CD4-positive, alpha-beta T cell treated with Interleukin-1 beta for 1 hour (primary cell): ENCODE data around the gene HSPG2.
"Not testable (repeated sequence)": the region's sequence is repeated elsewhere in the genome, so short reads cannot be mapped to it uniquely, and the experiment has no call there.

Source experiments
- DNase-seq, 2 donors: peaks; one replicate each; pipeline ENCODE4 v3.0.0-alpha.2; 2020 to 2022

Gene HSPG2

GRCh38 chr1:21911205-21912001 is 25.7 kb downstream of the HSPG2 start:
- no peak for DNase-seq

DNA sequence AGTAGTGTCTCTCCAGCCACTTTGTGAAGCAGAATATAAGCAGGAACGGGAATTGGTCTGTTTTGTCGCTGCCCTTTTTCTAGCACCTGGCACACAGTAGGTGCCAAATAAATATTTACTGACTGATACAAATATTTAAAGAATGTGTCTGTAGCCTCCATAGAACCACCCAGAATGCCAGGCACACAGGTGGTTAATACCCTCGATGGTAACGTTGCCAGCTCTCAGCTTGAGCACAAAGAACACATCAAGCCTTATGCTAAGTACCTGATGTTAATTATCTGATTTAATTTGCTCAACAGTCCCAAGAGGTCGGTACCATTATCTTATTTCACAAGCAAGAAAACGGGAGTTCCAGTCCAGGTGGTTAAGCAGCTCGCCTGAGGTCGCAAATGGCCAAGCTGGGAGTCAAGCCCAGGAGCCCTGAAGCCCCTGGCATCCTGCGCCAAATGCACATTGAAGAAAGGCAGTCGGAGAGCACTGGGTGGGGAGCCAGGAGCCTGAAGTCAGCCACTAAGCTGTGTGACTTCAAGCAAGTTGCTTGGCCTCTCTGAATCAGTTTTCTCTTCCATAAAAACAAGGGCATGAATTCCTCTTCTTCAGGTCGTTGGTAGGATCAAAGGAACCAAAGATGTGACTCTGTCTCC is 26.4 kb downstream of the HSPG2 start:
- no peak for DNase-seq

- peak in 1 of 2 donors; percentile 8 for DNase-seq
Observed at GRCh38 chr1:21909787-21910503, 27.2 kb downstream of the HSPG2 start.

GRCh38 chr1:21909286-21909759 is 27.8 kb downstream of the HSPG2 start:
- DNase-seq = no peak

GRCh38 chr1:21907737-21908534 is 29.2 kb downstream of the HSPG2 start:
- DNase-seq = not testable (repeated sequence)

GRCh38 chr1:21907079-21907418 is 30.1 kb downstream of the HSPG2 start:
- DNase-seq = no peak

DNA sequence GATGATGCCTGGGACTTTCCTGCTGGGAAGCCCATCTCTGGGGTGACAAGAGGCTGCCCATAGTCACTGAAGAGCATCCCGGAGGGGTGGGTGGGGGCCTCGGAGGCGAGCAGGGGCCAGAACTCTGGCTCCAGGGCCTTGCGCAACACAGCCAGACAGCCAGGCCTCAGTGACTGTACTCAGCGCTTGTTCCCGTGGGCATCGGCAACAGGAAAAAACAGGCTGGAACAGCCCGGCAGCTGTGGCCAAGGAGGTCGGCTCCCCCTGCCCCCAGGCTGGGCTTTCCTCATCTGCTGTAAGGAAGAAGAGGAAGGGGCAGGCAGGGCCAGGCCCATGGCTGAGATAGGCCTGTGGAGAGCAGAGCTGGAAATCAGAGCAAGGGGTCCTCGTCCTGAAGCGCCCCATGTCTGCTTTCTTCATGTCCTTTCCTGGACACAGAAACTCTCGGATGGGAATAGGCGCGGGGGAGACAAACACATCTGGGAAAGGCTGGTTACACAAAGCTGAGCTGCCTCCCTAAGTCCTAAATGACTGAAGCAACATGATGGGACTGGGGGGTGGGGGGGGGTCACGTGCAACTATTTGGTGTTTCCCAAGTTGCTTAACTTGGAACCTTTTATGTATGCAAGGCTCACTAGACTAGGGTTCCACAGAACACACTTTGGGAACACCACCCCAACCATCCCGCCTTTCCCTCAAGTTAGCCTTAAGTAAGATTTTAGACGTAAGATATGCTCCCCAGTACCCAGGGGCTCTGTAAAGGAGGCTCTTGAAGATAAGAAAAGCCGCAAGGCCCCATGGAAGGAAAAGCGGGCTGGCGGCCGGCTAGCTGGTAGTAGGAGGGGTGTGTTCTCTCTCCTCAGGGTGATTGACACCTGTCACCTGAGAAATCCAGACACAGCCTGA is 30.7 kb downstream of the HSPG2 start:
- no peak for DNase-seq

- no peak for DNase-seq
Observed at GRCh38 chr1:21904704-21905520, 32.2 kb downstream of the HSPG2 start.

DNA sequence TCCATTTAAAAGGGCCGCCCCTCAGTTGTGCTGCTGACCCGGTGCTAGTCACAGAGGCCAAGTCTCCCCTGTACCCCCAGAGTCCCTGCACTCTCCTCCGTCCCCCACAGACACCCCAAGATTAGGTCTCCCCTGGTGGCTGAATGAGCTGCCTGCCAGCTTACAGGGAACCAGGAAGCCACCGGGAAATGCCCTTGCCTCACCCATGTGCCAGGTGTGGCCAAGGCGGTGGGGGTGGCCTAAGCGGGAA is 32.7 kb downstream of the HSPG2 start:
- no peak for DNase-seq

DNA sequence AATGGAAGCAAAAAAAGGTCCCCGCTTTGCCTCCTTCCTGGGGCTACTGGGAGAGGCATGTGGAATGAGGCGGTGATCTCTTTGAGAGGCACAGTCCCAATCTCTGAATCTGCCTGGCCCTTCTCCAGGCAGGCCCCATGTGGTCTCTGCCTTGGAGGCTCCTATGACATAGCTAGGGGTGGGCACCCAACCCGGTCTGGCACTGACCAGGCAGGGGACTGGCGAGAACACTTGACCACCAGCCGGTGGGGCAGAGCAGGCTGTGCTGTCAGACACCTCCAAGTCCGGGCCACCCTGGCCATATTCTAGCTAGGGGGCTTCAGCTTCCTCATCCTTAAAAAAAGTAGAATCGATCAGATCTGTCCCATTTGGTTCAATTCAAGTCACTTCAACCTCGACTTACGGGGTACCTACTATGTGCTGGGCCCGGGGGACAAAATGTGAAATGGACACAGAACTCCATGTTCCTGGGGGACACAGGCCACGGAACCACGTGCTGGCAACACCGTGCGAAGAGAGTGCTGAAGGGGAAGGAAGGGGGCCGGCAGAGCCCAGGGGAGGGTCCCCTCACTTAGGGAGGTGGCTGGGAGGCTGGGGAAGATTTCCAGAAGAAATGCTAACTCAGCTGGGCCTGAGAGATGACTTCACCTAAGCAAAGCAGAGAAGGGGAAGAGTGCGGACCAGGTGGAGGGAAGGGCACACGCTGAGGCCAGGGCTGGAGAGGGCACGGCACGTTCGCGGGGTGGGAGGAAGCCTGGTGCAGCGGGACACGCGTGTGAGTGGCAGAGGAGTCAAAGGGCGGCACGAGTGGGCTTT is 33.3 kb downstream of the HSPG2 start:
- DNase-seq = no peak

DNA sequence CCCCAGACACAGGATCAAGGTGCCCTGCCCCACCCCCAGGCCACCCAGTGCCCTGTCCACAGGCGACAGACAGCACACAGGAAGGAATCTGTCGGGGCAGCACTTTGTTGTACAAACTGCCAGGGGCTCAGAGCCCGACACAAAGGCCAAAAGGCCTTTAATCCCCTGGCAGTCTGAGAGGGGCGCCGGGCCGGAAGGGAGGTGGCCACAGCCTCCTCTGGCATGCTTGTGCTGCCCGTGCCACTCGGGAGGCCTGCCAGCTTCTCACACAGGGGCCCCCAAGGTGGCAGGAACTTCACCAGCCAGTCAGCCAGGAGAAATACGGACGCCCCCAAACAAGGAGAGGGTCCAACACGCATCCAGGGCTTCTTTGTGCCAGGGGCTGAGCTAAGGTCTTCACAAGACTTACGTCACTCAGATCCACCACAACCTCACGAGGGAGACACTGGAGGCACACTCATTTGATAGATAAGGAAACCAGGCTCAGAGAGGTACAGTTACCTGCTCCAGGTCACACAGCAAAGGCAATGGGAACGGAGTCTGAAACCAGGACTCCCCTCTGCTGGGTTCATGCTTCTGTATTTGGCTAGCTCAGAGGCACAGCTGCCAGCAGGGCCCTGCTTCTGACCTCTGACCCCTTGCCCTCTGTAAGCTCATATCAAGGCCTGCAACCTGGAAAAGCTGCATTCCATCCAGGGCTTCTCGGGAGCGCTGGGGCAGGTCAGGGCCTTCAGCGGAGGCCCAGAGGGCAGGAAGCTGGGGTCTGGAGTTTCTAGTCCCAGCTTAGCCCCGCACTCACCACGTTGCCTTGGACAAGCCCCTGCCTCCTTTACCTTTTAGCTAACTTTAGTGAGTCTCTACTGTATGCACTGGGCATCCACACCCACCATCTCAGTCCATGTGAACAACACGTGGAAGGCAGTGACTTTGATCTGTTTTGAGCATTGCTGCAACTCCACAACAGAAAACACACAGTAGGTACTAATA is 34.8 kb downstream of the HSPG2 start:
- no peak for DNase-seq

DNA sequence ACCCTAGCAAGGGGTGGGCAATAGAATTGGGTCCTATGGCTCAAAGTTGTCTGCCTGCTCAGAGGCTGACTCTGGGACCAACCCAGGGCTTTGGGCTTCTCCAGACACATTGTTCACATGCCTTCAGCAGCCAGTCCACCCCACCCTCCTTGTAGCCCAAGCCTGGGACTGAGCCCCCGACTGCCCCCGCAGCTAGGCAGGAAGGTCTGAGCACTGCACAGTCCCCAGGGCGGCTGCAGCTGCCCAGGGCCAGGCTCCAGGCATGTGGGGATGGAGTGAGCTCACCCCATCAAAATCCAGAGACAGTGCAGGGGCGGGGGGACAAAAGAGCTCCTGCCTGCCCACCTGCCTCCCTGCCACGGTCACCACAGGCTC is 35.6 kb downstream of the HSPG2 start:
- no peak for DNase-seq

- no peak for DNase-seq
Observed at GRCh38 chr1:21900766-21901472, 36.2 kb downstream of the HSPG2 start.

DNA sequence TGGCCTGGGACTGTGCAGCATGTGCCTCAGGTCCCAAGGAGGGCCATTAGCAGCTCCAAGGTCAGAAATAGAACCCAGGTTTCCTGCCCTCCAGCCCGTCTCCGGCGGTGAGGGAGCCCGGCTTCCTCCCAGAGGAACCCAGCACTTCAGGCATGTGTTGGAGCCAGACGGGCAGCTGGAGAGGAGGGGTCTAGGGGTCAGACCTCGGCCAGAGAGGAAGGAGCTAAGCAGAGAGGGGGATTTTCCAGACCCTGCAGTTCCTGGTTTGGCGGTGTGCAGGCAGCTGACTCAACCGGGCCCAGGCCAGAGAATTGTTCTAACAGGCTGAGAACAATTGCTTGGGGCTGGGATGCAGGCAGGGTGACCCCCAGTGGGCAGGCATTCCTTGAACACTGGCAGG is 37.1 kb downstream of the HSPG2 start:
- no peak for DNase-seq

DNA sequence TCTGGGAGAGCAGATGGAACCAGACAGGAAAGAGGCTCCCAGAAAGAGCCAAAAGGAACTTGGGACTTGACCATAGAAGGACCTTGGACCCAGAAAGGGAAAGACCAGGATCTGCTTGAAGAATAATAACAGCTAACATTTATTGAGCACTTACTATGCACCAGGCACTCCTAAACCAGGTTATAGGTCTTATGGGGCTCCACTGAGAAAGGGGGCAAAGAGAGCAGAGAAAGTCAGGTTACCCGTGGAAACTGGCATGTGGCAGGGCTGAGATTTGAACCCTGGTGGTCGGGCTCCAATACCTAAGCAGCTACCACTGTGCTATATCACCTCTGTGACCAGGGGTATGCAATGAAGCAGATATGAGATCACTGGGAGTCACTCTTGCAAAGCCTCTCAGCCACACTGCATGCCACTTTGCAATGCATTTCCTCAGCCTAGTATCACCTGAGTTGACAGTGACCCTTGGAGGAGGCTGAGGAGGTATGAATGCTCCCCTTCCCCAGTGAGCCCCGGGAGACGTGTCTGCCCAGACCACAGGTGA is 37.8 kb downstream of the HSPG2 start:
- DNase-seq = no peak

DNA sequence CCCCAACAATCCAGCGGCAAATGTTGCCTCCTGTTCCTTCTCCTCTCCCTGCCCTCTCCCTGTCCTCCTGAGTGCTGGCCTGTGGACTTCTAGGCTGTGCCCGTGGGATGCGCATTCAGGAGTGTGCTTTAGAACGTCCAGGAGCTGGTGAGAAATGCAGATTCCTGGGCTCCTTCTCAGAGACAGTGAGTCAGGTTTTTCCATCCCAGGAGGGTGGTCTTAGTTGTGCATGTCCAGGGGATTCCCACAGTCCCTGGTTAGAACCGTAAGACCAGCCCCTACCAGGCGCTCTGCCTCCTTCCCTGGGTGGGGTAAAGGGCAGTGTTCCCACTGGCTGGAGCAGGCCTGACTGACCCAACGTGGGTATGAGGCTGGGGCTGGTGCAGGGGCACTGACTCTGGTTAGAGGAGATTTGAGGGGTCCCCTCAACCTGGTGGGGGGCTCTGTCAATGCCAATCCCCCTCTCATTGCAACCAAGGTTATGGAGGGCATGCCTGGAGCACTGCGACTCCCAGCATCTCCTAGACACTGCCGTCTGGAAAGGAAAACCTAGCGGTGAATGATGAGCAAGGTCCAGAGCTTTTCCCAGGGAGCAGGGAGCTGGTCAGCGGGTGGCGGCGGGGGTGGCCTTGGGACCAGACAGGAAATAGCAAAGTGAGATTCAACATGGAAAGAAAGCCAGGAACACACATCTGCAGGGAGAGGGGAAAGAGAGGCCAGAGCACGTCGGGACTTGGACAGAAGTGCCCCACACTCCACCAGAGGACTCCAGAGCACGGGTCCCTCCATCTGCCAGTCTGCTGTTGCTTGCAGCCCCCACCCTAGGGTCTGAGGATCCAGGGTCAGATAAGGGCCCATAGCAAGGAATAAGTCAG is 38.5 kb downstream of the HSPG2 start:
- DNase-seq = no peak

DNA sequence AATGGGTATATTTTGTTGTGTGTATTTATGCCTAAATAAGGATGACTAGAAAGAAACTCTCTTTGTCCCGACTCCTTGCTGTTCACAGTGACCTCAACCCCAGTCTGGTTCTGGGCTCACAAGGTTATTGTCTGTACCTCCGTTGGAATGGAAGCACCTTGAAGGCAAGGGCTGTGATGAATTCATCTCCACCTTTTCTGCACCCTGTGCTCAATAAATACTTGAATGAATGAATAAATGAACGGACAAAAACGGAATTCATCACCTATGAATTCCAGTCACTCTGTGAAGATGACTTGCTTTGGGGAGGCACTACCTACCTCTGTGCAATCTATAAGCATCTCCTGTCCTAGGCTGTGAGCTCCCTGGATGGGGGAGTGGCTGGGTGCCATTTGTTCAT is 39.3 kb downstream of the HSPG2 start:
- no peak for DNase-seq
